IPS DF 6.9 (cell line): Measurements from ENCODE around the gene PIGT.

Source experiments
- DNase-seq: peaks from one replicate; pipeline ENCODE4 v3.0.0-alpha.2; 2013; ENCODE audit warnings: low read depth, low spot score
- H3K27ac ChIP-seq: one replicate; pipeline ENCODE4 v1.5.1; 2013; ENCODE audit warnings: low read length, control low read depth
- H3K27me3 ChIP-seq: 2 replicates; pipeline ENCODE4 v1.6.1; 2013; ENCODE audit warnings: mild to moderate bottlenecking, low read length; ENCODE audit not compliant: control insufficient read depth, insufficient read depth
- H3K36me3 ChIP-seq: 2 replicates; pipeline ENCODE4 v1.6.1; 2013; ENCODE audit warnings: low read length; ENCODE audit not compliant: control insufficient read depth, insufficient read depth
- H3K4me1 ChIP-seq: 2 replicates; pipeline ENCODE4 v1.6.1; 2013; ENCODE audit warnings: low read length; ENCODE audit not compliant: control insufficient read depth, insufficient read depth
- H3K4me3 ChIP-seq: 2 replicates; pipeline ENCODE4 v1.5.1; 2013; ENCODE audit warnings: mild to moderate bottlenecking, low read length
- H3K9me3 ChIP-seq: 2 replicates; pipeline ENCODE4 v1.6.1; 2013; ENCODE audit warnings: low read length, inconsistent platforms; ENCODE audit not compliant: control insufficient read depth, insufficient read depth
- WGBS: extraction: QIAGEN DNeasy Blood & Tissue Kit; methylation state at CpG from one replicate; pipeline ENCODE4 v1.1.7; 2013; ENCODE audit warnings: mixed read lengths, missing lambda C conversion rate; ENCODE audit not compliant: insufficient read length, insufficient coverage; 5-methylcytosine and 5-hydroxymethylcytosine counted together

Gene PIGT

DNA sequence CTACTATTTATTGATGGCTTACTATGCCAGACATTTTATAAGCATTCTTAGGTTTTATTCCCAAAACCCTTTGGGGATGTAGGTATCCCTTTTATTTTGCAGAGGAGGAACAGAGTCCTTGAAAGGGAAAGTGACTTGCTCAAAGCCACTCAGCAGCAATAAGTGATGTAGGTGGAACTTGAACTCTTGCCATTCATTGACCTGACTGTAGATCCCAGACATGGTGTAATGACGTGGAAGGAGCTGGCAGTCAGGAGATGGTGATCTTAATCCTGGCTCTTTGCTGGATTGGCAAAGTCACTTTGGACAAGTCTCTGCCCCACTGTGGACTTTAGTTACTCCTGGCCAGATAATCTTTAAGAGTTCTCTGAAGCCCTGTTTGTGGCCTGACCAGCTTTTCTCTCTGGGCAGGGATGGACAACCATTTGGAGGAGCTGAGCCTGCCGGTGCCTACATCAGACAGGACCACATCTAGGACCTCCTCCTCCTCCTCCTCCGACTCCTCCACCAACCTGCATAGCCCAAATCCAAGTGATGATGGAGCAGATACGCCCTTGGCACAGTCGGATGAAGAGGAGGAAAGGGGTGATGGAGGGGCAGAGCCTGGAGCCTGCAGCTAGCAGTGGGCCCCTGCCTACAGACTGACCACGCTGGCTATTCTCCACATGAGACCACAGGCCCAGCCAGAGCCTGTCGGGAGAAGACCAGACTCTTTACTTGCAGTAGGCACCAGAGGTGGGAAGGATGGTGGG, 6.2 kb upstream of the PIGT start:
- DNase-seq = no peak
- Histone ChIP-seq H3K36me3 (peaks cover 4% of the 10 kb centered on the region; the same call in 1 of the 2 replicates), H3K27me3 (peaks cover 3% of the 10 kb centered on the region; the same call in 1 of the 2 replicates), H3K4me1 (0 out of 2 replicates have a peak, but pooled peaks cover 2% of the 10 kb centered on the region), H3K9me3 (no peaks in the 10 kb centered on the region), H3K27ac (no peak overlapping the region), H3K4me3 (no peak overlapping the region)
- no CpG with 5 or more reads among the region's 7 CpGs for WGBS

GRCh38 chr20:45410887-45411286, 5.1 kb upstream of the PIGT start:
- peaks cover 4% of the 10 kb centered on the region; the same call in 1 of the 2 replicates for H3K36me3 ChIP-seq
- WGBS = 100% methylated on average over 1 of the region's 8 CpGs
- H3K4me3 ChIP-seq = no peak overlapping the region
- 0 out of 2 replicates have a peak, but pooled peaks cover 2% of the 10 kb centered on the region for H3K4me1 ChIP-seq
- no peaks in the 10 kb centered on the region for H3K27me3 ChIP-seq
- no peak overlapping the region for H3K27ac ChIP-seq
- no peak for DNase-seq
- H3K9me3 ChIP-seq = no peaks in the 10 kb centered on the region

GRCh38 chr20:45412653-45413052, 3.3 kb upstream of the PIGT start:
- WGBS = no CpG with 5 or more reads among the region's 5 CpGs
- no peak overlapping the region for H3K4me3 ChIP-seq
- H3K27ac ChIP-seq = no peak overlapping the region
- 0 out of 2 replicates have a peak, but pooled peaks cover 2% of the 10 kb centered on the region for H3K4me1 ChIP-seq
- DNase-seq = no peak
- peaks cover 4% of the 10 kb centered on the region; the same call in 1 of the 2 replicates for H3K36me3 ChIP-seq
- H3K27me3 ChIP-seq = no peaks in the 10 kb centered on the region
- H3K9me3 ChIP-seq = no peaks in the 10 kb centered on the region

DNA sequence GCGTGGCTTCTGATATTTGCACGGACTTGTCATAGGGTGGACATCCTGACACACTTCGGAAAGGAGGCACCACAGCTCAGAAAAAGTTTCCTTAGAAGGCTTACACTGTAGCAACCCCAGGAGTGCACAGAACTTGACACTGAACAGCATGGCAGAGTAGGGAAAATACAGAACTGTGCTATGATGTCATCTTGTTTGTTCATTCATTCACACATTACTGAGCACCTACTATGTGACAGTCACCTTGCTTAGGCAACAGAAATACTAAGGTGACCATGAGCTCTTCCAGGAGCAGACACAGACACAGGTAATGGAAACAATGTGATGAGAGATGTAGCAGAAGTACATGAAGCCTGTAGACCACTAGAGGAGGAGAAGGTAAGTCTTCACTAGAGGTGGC, 2.5 kb upstream of the PIGT start:
- WGBS = no CpG with 5 or more reads among the region's 3 CpGs
- H3K27me3 ChIP-seq = no peaks in the 10 kb centered on the region

GRCh38 chr20:45416917-45417316, 976 bp downstream of the PIGT start:
- WGBS = no CpG with 5 or more reads among the region's 2 CpGs
- Histone ChIP-seq H3K27ac (no peak overlapping the region), H3K4me3 (peak overlapping the region; percentile 93; the same call in 1 of the 2 replicates), H3K9me3 (no peaks in the 10 kb centered on the region), H3K36me3 (peaks cover 17% of the 10 kb centered on the region), H3K4me1 (no peaks in the 10 kb centered on the region), H3K27me3 (no peaks in the 10 kb centered on the region)
- no peak for DNase-seq

More for the DNA sequence above, 2.5 kb upstream of the PIGT start:
- H3K36me3 ChIP-seq = peaks cover 4% of the 10 kb centered on the region; the same call in 1 of the 2 replicates
- no peak overlapping the region for H3K27ac ChIP-seq
- no peaks in the 10 kb centered on the region for H3K9me3 ChIP-seq
- no peak for DNase-seq
- H3K4me1 ChIP-seq = no peaks in the 10 kb centered on the region
- no peak overlapping the region for H3K4me3 ChIP-seq

DNA sequence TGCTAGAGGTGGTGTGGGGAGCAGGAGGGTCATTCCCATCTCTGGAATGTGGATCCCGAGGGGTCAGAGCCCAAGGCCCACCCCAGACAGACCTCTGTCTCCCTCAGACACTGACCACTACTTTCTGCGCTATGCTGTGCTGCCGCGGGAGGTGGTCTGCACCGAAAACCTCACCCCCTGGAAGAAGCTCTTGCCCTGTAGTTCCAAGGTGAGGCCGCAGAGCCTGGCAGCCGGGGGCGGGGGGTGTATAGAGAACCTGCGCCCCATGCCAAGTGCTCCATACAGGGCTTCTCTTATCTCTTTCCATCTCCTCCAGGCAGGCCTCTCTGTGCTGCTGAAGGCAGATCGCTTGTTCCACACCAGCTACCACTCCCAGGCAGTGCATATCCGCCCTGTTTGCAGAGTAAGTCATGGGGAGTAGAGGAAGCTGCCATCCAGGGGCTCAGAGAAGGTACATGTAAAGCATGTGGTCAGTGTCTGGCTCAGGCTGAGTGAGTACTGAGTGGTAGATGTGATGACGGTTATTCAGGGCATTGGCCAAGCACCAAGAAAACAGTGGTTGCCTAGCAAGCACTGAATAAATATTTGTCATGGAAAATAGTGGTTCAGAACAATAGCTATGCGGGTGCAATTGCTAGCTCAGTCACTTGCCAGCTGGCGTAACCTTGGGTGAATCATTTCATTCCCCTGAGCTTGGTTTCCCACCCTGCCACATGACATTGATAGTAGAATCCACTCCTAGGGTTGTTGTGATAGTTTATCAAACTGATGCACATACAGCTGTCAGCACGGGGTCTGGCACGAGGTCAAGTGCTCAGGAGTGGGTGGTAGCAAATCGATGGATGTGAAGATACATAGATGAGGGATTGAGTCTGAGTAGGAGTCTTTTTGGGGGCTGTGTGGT, 3.5 kb downstream of the PIGT start:
- DNase-seq = no peak

DNA sequence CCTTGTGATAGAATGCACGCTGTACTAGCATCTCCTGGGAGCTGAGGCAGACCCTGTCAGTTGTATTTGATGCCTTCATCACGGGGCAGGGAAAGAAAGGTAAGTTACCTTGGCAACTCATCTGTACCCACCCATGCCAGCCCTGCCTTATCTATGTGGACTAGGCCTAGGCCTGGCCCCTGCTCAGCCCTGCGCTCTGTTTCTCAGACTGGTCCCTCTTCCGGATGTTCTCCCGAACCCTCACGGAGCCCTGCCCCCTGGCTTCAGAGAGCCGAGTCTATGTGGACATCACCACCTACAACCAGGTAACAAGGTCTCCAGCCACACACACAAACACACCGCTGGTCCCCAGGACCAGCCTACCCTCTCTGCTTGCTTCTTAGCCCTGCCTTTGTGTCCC, 4.2 kb downstream of the PIGT start:
- no CpG with 5 or more reads among the region's 8 CpGs for WGBS
- Histone ChIP-seq H3K4me3 (no peak overlapping the region), H3K27me3 (no peaks in the 10 kb centered on the region), H3K4me1 (no peaks in the 10 kb centered on the region), H3K27ac (no peak overlapping the region), H3K9me3 (no peaks in the 10 kb centered on the region), H3K36me3 (peaks cover 22% of the 10 kb centered on the region)
- DNase-seq = no peak

More for the DNA sequence above, 3.5 kb downstream of the PIGT start:
- no CpG with 5 or more reads among the region's 17 CpGs for WGBS
- Histone ChIP-seq H3K27ac (no peak overlapping the region), H3K9me3 (no peaks in the 10 kb centered on the region), H3K4me1 (no peaks in the 10 kb centered on the region), H3K4me3 (no peak overlapping the region), H3K27me3 (no peaks in the 10 kb centered on the region), H3K36me3 (peaks cover 22% of the 10 kb centered on the region)

DNA sequence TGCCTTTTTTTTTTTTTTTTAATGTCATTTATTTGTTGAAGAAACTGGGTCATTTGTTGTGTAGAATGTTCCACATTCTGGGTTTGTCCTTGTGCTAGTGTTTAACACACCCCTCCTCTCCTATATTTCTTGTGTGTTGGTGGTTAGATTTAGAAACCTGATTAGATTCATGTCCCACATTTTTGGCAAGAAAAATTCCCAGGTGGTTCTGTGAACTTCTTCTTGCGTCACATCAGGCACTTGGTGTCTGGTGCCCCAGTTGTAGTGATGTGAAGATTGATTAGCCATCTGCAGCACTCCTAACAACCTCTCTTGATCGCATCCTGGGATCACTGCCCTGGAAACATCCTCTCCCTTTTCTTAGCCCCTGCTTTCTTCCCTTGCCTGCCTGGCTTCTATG, 7.8 kb downstream of the PIGT start:
- Histone ChIP-seq H3K27ac (no peak overlapping the region), H3K36me3 (peaks cover 27% of the 10 kb centered on the region), H3K9me3 (no peaks in the 10 kb centered on the region), H3K4me3 (no peak overlapping the region), H3K27me3 (no peaks in the 10 kb centered on the region), H3K4me1 (no peaks in the 10 kb centered on the region)
- no CpG with 5 or more reads among the region's 2 CpGs for WGBS
- DNase-seq = no peak

- Histone ChIP-seq H3K9me3 (no peaks in the 10 kb centered on the region), H3K27me3 (no peaks in the 10 kb centered on the region), H3K4me3 (no peak overlapping the region), H3K4me1 (no peaks in the 10 kb centered on the region), H3K27ac (no peak overlapping the region), H3K36me3 (peaks cover 14% of the 10 kb centered on the region; the same call in 1 of the 2 replicates)
- WGBS = no CpG with 5 or more reads among the region's 17 CpGs
- no peak for DNase-seq
These were observed 9.6 kb downstream of the PIGT start for GRCh38 chr20:45425561-45425960.

- H3K27me3 ChIP-seq = no peaks in the 10 kb centered on the region
- no peak overlapping the region for H3K4me3 ChIP-seq
- WGBS = no CpG with 5 or more reads among the region's 5 CpGs
- H3K9me3 ChIP-seq = no peaks in the 10 kb centered on the region
- no peak overlapping the region for H3K27ac ChIP-seq
- no peak for DNase-seq
- H3K4me1 ChIP-seq = no peaks in the 10 kb centered on the region
- H3K36me3 ChIP-seq = peaks cover 10% of the 10 kb centered on the region; the same call in 1 of the 2 replicates
These were observed 10.5 kb downstream of the PIGT start for GRCh38 chr20:45426320-45427016.
